ES-I3 (cell line): Measurements from ENCODE around the gene VMP1.
"Not testable (repeated sequence)": the region's sequence is repeated elsewhere in the genome, so short reads cannot be mapped to it uniquely, and the experiment has no call there.

Experiments used
- H3K36me3 ChIP-seq: 2 replicates; pipeline ENCODE4 v1.6.1; 2013; ENCODE audit warnings: mild to moderate bottlenecking, low read length, control low read depth, moderate library complexity; ENCODE audit not compliant: insufficient read depth
- H3K4me1 ChIP-seq: 2 replicates; pipeline ENCODE4 v1.6.1; 2013; ENCODE audit warnings: mild to moderate bottlenecking, control low read depth, low read length; ENCODE audit not compliant: insufficient read depth
- H3K9ac ChIP-seq: 2 replicates; pipeline ENCODE4 v1.6.1; 2013; ENCODE audit warnings: low read depth, mild to moderate bottlenecking, low read length, moderate library complexity
- H3K9me3 ChIP-seq: 2 replicates; pipeline ENCODE4 v1.6.1; 2013; ENCODE audit warnings: mild to moderate bottlenecking, low read length, moderate library complexity; ENCODE audit not compliant: control insufficient read depth, insufficient read depth

Gene VMP1

GRCh38 chr17:59846394-59847165 lies 139.1 kb downstream of the VMP1 start:
- Histone ChIP-seq H3K9me3 (no peaks in the 10 kb centered on the region), H3K4me1 (peaks cover 35% of the 10 kb centered on the region), H3K36me3 (no peaks in the 10 kb centered on the region), H3K9ac (no peak overlapping the region; the same call in 1 of the 2 replicates)

GRCh38 chr17:59848385-59848668 lies 140.9 kb downstream of the VMP1 start:
- H3K9ac ChIP-seq = no peak overlapping the region
- no peaks in the 10 kb centered on the region for H3K9me3 ChIP-seq
- H3K4me1 ChIP-seq = peaks cover 48% of the 10 kb centered on the region
- H3K36me3 ChIP-seq = no peaks in the 10 kb centered on the region

- H3K4me1 ChIP-seq = peaks cover 48% of the 10 kb centered on the region
- H3K9ac ChIP-seq = no peak overlapping the region
- no peaks in the 10 kb centered on the region for H3K9me3 ChIP-seq
- no peaks in the 10 kb centered on the region for H3K36me3 ChIP-seq
Observed at GRCh38 chr17:59848778-59849177, 141.3 kb downstream of the VMP1 start.

- H3K36me3 ChIP-seq, H3K9ac ChIP-seq, H3K9me3 ChIP-seq: not testable (repeated sequence)
- peaks cover 43% of the 10 kb centered on the region for H3K4me1 ChIP-seq
Observed at GRCh38 chr17:59850311-59850710, 142.9 kb downstream of the VMP1 start.

- Histone ChIP-seq H3K36me3 (no peaks in the 10 kb centered on the region), H3K9me3 (no peaks in the 10 kb centered on the region), H3K4me1 (peaks cover 29% of the 10 kb centered on the region), H3K9ac (no peak overlapping the region)
Observed at GRCh38 chr17:59851439-59852375, 144.3 kb downstream of the VMP1 start.

GRCh38 chr17:59852847-59853167 lies 145.4 kb downstream of the VMP1 start:
- H3K36me3 ChIP-seq, H3K9me3 ChIP-seq, H3K9ac ChIP-seq: not testable (repeated sequence)
- peaks cover 29% of the 10 kb centered on the region for H3K4me1 ChIP-seq

GRCh38 chr17:59853168-59853918 lies 145.9 kb downstream of the VMP1 start:
- no peak overlapping the region for H3K9ac ChIP-seq
- H3K9me3 ChIP-seq = no peaks in the 10 kb centered on the region
- H3K4me1 ChIP-seq = peaks cover 29% of the 10 kb centered on the region
- no peaks in the 10 kb centered on the region for H3K36me3 ChIP-seq

- peaks cover 29% of the 10 kb centered on the region for H3K4me1 ChIP-seq
- H3K36me3 ChIP-seq, H3K9me3 ChIP-seq, H3K9ac ChIP-seq: not testable (repeated sequence)
Observed at GRCh38 chr17:59853919-59854729, 146.7 kb downstream of the VMP1 start.

GRCh38 chr17:59856859-59857794 lies 149.7 kb downstream of the VMP1 start:
- peaks cover 11% of the 10 kb centered on the region for H3K4me1 ChIP-seq
- no peaks in the 10 kb centered on the region for H3K9me3 ChIP-seq
- H3K9ac ChIP-seq = no peak overlapping the region
- no peaks in the 10 kb centered on the region; the same call in none of the 2 replicates for H3K36me3 ChIP-seq

GRCh38 chr17:59858167-59858816 lies 150.8 kb downstream of the VMP1 start:
- Histone ChIP-seq H3K36me3 (peaks cover 5% of the 10 kb centered on the region), H3K9ac (no peak overlapping the region), H3K4me1 (peaks cover 3% of the 10 kb centered on the region), H3K9me3 (no peaks in the 10 kb centered on the region)

GRCh38 chr17:59858932-59859331 lies 151.5 kb downstream of the VMP1 start:
- Histone ChIP-seq H3K36me3 (peaks cover 10% of the 10 kb centered on the region), H3K4me1 (peaks cover 3% of the 10 kb centered on the region; the same call in 1 of the 2 replicates), H3K9me3 (no peaks in the 10 kb centered on the region), H3K9ac (no peak overlapping the region)

GRCh38 chr17:59859444-59860025 lies 152.1 kb downstream of the VMP1 start:
- Histone ChIP-seq H3K36me3 (peaks cover 11% of the 10 kb centered on the region), H3K9ac (no peak overlapping the region), H3K4me1 (peaks cover 3% of the 10 kb centered on the region; the same call in 1 of the 2 replicates), H3K9me3 (no peaks in the 10 kb centered on the region)
